GM10248 (cell line): Measurements from ENCODE around the gene SLC22A16.
"Not testable (repeated sequence)": the region's sequence is repeated elsewhere in the genome, so short reads cannot be mapped to it uniquely, and the experiment has no call there.

Experiments
- CTCF ChIA-PET: fragments of 300-600 bp; sonication (Branson Sonifier 250); formaldehyde crosslinking; extraction: SDS; loops from one replicate; lab custom pipeline; 2021; ENCODE audit warnings: antibody characterized with exemption; lab: Yijun Ruan, JAX
- POLR2A ChIA-PET: fragments of 350-650 bp; sonication (Branson Sonifier 250); formaldehyde crosslinking; extraction: SDS; loops from one replicate; lab custom pipeline; 2020; ENCODE audit warnings: antibody characterized with exemption; lab: Yijun Ruan, JAX
- DNase-seq: peaks from one replicate; pipeline ENCODE4 v3.0.0; 2012; ENCODE audit errors: extremely low spot score
- TF ChIP-seq, protein P1 (sequence below): IDR thresholded peaks from 2 replicates; pipeline ENCODE4 v1.5.1; 2012; ENCODE audit warnings: mild to moderate bottlenecking, low read depth; ENCODE audit errors: extremely low read depth, missing control alignments, control extremely low read depth

SLC22A16 gene

DNA sequence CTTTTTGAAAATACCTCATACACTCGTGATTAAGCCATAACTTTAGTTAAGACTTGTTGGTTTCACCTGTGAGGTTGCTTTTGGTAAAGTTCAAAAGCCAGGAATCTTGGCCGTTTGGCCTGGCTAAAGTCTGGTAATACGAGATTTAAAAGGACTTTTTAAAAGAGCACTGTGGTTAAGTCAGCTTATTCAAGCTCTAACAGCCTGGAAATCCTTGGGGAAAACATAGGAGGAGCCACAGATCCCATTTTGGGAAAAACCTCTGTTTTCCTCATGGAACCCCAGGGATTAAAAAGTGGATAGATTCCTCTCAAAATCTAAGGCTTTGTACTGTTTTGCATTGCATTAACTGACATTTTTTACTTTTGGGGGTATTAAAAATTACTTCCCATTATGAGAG lies 13.7 kb upstream of the SLC22A16 start:
- CTCF ChIA-PET, result no interaction called here
- no peak for DNase-seq
- TF ChIP-seq, protein P1, sequence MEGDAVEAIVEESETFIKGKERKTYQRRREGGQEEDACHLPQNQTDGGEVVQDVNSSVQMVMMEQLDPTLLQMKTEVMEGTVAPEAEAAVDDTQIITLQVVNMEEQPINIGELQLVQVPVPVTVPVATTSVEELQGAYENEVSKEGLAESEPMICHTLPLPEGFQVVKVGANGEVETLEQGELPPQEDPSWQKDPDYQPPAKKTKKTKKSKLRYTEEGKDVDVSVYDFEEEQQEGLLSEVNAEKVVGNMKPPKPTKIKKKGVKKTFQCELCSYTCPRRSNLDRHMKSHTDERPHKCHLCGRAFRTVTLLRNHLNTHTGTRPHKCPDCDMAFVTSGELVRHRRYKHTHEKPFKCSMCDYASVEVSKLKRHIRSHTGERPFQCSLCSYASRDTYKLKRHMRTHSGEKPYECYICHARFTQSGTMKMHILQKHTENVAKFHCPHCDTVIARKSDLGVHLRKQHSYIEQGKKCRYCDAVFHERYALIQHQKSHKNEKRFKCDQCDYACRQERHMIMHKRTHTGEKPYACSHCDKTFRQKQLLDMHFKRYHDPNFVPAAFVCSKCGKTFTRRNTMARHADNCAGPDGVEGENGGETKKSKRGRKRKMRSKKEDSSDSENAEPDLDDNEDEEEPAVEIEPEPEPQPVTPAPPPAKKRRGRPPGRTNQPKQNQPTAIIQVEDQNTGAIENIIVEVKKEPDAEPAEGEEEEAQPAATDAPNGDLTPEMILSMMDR, result no peak
- POLR2A ChIA-PET, result no interaction called here

DNA sequence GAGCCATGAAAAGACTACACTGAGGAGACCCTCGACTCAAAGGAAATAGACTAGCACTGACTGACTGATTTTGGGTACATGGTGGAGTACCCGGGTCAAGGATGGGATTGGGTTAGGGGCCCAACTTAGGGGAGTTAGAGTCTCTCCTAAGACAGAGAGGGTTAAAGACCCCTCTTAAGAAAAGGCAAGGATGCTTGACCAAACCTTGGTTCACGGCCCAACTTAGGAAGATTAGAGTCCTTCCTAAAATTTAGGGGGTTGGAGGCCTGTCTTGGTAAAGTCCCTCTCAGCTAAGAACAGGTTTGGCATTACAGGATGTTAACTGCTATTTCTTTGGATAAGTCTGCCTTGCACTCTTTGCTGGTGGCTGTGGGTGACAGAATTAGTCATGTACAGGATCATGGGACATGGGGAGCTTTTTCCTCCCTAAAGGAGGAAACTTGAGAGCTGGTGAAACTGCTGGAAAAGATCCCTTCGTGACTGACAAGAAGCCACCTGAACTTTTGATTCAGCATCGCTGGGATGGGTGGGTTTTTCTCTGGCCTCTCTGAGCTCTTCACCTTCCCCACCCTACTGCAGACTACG lies 12.3 kb upstream of the SLC22A16 start:
- TF ChIP-seq, protein P1, result no peak
- ChIA-PET POLR2A (no interaction called here), CTCF (no interaction called here)
- no peak for DNase-seq

DNA sequence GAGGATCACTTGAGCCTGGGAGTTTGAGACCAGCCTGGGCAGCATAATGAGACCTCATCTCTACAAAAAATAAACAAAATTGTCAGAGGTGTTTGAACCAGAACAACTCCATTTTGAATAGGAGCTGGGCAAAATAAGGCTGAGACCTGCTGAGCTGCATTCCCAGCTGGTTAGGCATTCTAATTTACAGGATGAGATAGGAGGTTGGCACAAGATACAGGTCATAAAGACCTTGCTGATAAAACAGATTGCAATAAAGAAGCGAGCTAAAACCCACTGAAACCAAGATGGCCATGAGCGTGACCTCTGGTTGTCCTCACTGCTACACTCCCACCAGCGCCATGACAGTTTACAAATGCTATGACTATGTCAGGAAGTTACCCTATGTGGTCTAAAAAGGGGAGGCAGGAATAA lies 11.6 kb upstream of the SLC22A16 start:
- DNase-seq, POLR2A ChIA-PET, CTCF ChIA-PET: not testable (repeated sequence)

DNA sequence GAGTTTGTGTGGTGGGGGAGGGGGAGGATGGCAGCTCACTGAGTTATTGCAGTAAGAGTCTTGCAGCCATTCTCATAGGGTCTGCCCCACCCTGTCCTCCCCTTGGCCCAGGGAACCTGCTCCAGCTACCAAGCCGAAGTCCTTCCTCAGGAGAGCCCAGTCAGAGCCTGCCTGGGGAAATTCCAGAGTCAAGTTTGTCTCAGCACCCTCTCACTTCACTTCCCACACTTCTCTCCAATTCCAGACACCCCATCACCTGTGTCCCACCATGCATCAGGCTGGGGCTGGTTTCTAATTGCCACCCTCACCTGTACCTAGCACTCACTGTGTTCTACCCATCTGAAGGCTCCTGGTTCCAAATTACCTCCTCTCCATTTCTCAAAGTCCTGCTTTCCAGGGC lies 10.3 kb upstream of the SLC22A16 start:
- TF ChIP-seq, protein P1, result no peak
- CTCF ChIA-PET, result interaction anchor here (1.0 kb wide), 1 partner anchor 42 kb away, joined by 3 read pairs; no protein-coding TSS in a partner anchor
- POLR2A ChIA-PET, result no interaction called here
- DNase-seq, result no peak

DNA sequence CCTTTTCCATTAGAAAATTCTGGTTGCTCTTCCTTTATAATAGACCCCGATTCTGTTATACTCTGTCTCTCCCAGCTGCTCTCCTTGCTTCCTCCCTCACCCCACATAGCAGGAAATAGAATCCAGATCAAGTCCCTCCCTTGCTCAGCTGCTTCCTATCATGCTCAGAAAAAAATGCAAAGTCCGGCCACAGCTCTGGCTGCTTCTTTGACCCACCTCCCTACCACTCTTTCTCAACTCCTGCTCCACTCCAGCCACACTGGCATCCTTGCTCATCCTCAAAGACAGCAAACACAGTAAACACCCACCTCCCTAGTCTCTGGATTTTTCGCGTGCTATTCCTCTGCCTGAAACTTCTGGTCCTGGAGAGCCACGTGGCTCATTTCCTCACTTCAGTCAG lies 9.1 kb upstream of the SLC22A16 start:
- ChIA-PET POLR2A (no interaction called here), CTCF (no interaction called here)
- no peak for DNase-seq
- TF ChIP-seq, protein P1, result no peak

DNA sequence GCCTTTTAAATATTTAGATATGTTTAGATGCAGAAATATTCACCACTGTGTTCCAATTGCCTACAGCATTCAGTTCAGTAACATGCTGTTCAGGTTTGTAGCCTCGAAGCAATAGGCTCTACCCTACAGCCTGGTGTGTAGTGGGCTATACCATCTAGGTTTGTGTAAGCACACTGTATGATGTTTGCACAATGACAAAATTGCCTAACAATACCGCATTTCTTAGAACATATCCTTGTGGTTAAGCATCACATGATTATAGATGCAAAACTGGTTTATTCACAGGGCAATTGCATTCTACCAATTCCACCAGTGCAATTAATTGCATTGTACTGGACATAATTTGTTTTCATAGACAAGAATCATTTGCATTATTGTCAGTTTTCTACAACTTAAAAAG lies 7.9 kb upstream of the SLC22A16 start:
- ChIA-PET CTCF (no interaction called here), POLR2A (no interaction called here)
- TF ChIP-seq, protein P1, result no peak
- DNase-seq, result no peak

DNA sequence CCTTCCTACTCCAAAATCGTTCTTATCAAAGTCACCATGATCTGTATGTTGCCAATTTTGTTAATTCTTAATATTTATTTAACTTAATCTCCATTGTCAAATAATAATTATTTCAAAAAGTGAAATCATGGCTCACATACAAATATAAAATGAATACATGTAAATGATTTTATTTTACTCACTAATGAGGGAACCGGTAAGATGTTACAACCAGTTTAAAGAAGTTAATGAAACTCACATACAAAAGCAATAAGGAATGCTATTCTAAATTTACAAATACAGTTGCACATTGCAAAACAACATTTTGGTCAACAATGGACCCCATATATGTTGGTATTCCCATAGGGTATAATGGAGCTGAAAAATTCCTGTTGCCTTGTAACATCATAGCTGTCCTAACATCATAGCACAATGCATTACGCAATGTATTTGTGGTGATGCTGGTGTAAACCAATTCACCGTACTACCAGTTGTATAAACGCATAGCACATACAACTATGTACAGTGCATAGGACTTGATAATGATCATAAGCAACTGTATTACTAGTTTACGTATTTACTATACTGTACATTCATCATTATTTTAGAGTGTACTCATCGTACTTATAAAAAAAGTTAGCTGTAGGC lies 6.5 kb upstream of the SLC22A16 start:
- TF ChIP-seq, protein P1, result no peak
- CTCF ChIA-PET, result interaction anchor here (1.0 to 1.3 kb wide), 3 partner anchors 11 to 26 kb away, joined by 3 to 4 read pairs (median 4); no protein-coding TSS in a partner anchor
- POLR2A ChIA-PET, result no interaction called here
- no peak for DNase-seq
